Smooth muscle cell (in vitro differentiated cells): ENCODE results near the gene LLPH. TPM values are rescaled to one million over a fixed set of nuclear protein-coding genes. Genes with fewer than 3 reads are reported as not detected.

Experiments used
- DNase-seq: peaks from one replicate; lab custom pipeline; 2025; ENCODE audit not compliant: unreplicated experiment; lab: John Stamatoyannopoulos, UW
- H2AFZ ChIP-seq: fragments of 200-600 bp; sonication (generic); 2 replicates; pipeline ENCODE4 v1.6.0; 2016; ENCODE audit warnings: antibody characterized with exemption, low read depth, mild to moderate bottlenecking
- H3F3A ChIP-seq: fragments of 200-600 bp; sonication (generic); 2 replicates; pipeline ENCODE4 v1.6.0; 2017; ENCODE audit warnings: antibody characterized with exemption, low read depth
- H3K27ac ChIP-seq: fragments of 200-600 bp; sonication (generic); 2 replicates; pipeline ENCODE4 v1.5.1; 2016; ENCODE audit warnings: low read depth, mild to moderate bottlenecking
- H3K27me3 ChIP-seq: fragments of 200-600 bp; sonication (generic); 2 replicates; pipeline ENCODE4 v1.6.1; 2016; ENCODE audit warnings: low read depth, mild to moderate bottlenecking
- H3K36me3 ChIP-seq: fragments of 200-600 bp; sonication (generic); 2 replicates; pipeline ENCODE4 v1.5.1; 2016; ENCODE audit warnings: low read depth
- H3K4me1 ChIP-seq: fragments of 200-600 bp; sonication (generic); 2 replicates; pipeline ENCODE4 v1.5.1; 2016; ENCODE audit warnings: low read depth
- H3K4me2 ChIP-seq: fragments of 200-600 bp; sonication (generic); 2 replicates; pipeline ENCODE4 v1.6.0; 2016; ENCODE audit warnings: mild to moderate bottlenecking
- H3K4me3 ChIP-seq: fragments of 200-600 bp; sonication (generic); 2 replicates; pipeline ENCODE4 v1.5.1; 2016; ENCODE audit warnings: mild to moderate bottlenecking
- H3K79me2 ChIP-seq: fragments of 200-600 bp; sonication (generic); 2 replicates; pipeline ENCODE4 v1.6.0; 2016; ENCODE audit warnings: low read depth, mild to moderate bottlenecking
- H3K9ac ChIP-seq: fragments of 200-600 bp; sonication (generic); 2 replicates; pipeline ENCODE4 v1.6.0; 2016; ENCODE audit warnings: low read depth
- H3K9me3 ChIP-seq: fragments of 200-600 bp; sonication (generic); replicated peaks from 2 replicates; pipeline ENCODE4 v1.5.1; 2016; ENCODE audit warnings: low read depth
- H4K20me1 ChIP-seq: fragments of 200-600 bp; sonication (generic); 2 replicates; pipeline ENCODE4 v1.6.0; 2016; ENCODE audit warnings: low read depth
- WGBS: methylation state at CpG from one replicate; pipeline ENCODE4 v1.1.7; 2016; ENCODE audit warnings: low lambda C conversion rate; 5-methylcytosine and 5-hydroxymethylcytosine counted together
- polyA plus RNA-seq: library from polyadenylated mRNA; unstranded; fragments of >200 nt; fragmentation: Nextera tagmentation; extraction: Ambion mirVana; gene quantifications from 2 replicates; pipeline ENCODE4 v1.2.1, GENCODE V29; 2016
- total RNA-seq: library from RNA; depleted of rRNA; stranded (reverse); fragments of >200 nt; gene quantifications from 2 replicates; pipeline ENCODE4 v1.2.3, GENCODE V29; 2014
- TF ChIP-seq, protein P1 (sequence below): fragments of 200-600 bp; sonication (generic); IDR thresholded peaks from 2 replicates; pipeline ENCODE4 v1.5.1; 2017; ENCODE audit warnings: borderline replicate concordance, mild to moderate bottlenecking, antibody characterized with exemption; ENCODE audit not compliant: insufficient read depth, poor library complexity, severe bottlenecking

The LLPH gene
- total and polyA plus RNA-seq, 2 experiments from 2014 or later: 9.2 to 33.1 TPM

GRCh38 chr12:66165141-66165540 lies 34.6 kb upstream of the LLPH start:
- H3K9ac ChIP-seq: no peak overlapping the region
- no peak overlapping the region for H3K27ac ChIP-seq
- no peak overlapping the region for H3K4me2 ChIP-seq
- WGBS: 98% methylated on average over 2 of the region's 2 CpGs
- no peak overlapping the region for H3K4me3 ChIP-seq
- H3K9me3 ChIP-seq: no peaks in the 10 kb centered on the region
- peaks cover 6% of the 10 kb centered on the region for H3K4me1 ChIP-seq
- no peaks in the 10 kb centered on the region for H3K27me3 ChIP-seq
- H3K36me3 ChIP-seq: peaks cover 3% of the 10 kb centered on the region
- no peak for DNase-seq
- H4K20me1 ChIP-seq: no peaks in the 10 kb centered on the region
- H2AFZ ChIP-seq: no peak overlapping the region
- peaks cover 8% of the 10 kb centered on the region for H3F3A ChIP-seq
- TF ChIP-seq, protein P1, sequence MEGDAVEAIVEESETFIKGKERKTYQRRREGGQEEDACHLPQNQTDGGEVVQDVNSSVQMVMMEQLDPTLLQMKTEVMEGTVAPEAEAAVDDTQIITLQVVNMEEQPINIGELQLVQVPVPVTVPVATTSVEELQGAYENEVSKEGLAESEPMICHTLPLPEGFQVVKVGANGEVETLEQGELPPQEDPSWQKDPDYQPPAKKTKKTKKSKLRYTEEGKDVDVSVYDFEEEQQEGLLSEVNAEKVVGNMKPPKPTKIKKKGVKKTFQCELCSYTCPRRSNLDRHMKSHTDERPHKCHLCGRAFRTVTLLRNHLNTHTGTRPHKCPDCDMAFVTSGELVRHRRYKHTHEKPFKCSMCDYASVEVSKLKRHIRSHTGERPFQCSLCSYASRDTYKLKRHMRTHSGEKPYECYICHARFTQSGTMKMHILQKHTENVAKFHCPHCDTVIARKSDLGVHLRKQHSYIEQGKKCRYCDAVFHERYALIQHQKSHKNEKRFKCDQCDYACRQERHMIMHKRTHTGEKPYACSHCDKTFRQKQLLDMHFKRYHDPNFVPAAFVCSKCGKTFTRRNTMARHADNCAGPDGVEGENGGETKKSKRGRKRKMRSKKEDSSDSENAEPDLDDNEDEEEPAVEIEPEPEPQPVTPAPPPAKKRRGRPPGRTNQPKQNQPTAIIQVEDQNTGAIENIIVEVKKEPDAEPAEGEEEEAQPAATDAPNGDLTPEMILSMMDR: no peak
- H3K79me2 ChIP-seq: peaks cover 75% of the 10 kb centered on the region

DNA sequence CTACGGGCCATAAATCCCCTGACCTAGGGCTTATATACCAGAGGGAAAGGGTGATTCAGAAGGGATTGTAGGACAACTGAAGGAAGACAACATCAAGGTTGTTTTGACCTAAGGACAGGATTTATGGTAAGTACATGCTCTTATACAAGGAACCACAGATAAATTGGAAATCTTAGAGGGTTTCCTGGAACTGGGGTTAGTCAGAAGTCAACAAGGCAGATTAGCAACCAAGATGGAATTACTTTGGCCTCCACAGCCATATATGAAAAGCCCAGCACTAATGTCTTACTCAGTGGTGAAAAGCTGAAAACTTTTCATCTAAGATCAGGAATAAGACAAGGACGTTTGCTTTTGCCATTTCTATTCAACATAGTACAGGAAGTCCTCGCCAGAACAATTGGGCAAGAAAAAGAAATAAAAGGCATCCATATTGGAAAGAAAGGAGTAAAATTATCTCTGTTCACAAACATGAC lies 33.8 kb upstream of the LLPH start:
- WGBS: 71% methylated on average over 3 of the region's 3 CpGs
- TF ChIP-seq, protein P1: no peak
- DNase-seq: no peak
- H3K27me3 ChIP-seq: no peaks in the 10 kb centered on the region
- H3K27ac ChIP-seq: no peak overlapping the region
- H3K79me2 ChIP-seq: peaks cover 75% of the 10 kb centered on the region
- no peak overlapping the region for H3K9ac ChIP-seq
- H3K36me3 ChIP-seq: peaks cover 3% of the 10 kb centered on the region
- no peak overlapping the region for H3K4me2 ChIP-seq
- peaks cover 6% of the 10 kb centered on the region for H3F3A ChIP-seq
- no peaks in the 10 kb centered on the region for H3K9me3 ChIP-seq
- no peak overlapping the region for H3K4me3 ChIP-seq
- H2AFZ ChIP-seq: no peak overlapping the region
- H3K4me1 ChIP-seq: peaks cover 6% of the 10 kb centered on the region
- H4K20me1 ChIP-seq: no peaks in the 10 kb centered on the region

GRCh38 chr12:66163289-66163688 lies 32.7 kb upstream of the LLPH start:
- Histone ChIP-seq H3K27me3 (no peaks in the 10 kb centered on the region), H3K4me1 (no peaks in the 10 kb centered on the region), H3F3A (no peaks in the 10 kb centered on the region), H3K36me3 (peaks cover 3% of the 10 kb centered on the region), H3K9ac (no peak overlapping the region), H3K9me3 (no peaks in the 10 kb centered on the region), H3K4me2 (no peak overlapping the region), H2AFZ (no peak overlapping the region), H3K27ac (no peak overlapping the region), H4K20me1 (no peaks in the 10 kb centered on the region), H3K79me2 (peaks cover 71% of the 10 kb centered on the region), H3K4me3 (no peak overlapping the region)
- TF ChIP-seq, protein P1: no peak
- 94% methylated on average over 4 of the region's 4 CpGs for WGBS
- no peak for DNase-seq

GRCh38 chr12:66162701-66163100 lies 32.2 kb upstream of the LLPH start:
- Histone ChIP-seq H3K4me2 (no peak overlapping the region), H3K9me3 (no peaks in the 10 kb centered on the region), H3K4me1 (no peaks in the 10 kb centered on the region), H3K9ac (no peak overlapping the region), H4K20me1 (no peaks in the 10 kb centered on the region), H3F3A (no peaks in the 10 kb centered on the region), H3K27ac (no peak overlapping the region), H3K79me2 (peaks cover 65% of the 10 kb centered on the region), H3K36me3 (peaks cover 3% of the 10 kb centered on the region), H3K27me3 (no peaks in the 10 kb centered on the region), H2AFZ (no peak overlapping the region), H3K4me3 (no peak overlapping the region)
- 96% methylated on average over 2 of the region's 2 CpGs for WGBS
- no peak for DNase-seq
- TF ChIP-seq, protein P1: no peak
